DOHH2 (cell line): ENCODE measurements around the gene BRD7.

ENCODE experiments used
- H3F3A ChIP-seq: fragments of 200-600 bp; sonication (generic), shearing (Covaris generic); 2 replicates; pipeline ENCODE4 v1.6.0; 2016; ENCODE audit warnings: antibody characterized with exemption, mild to moderate bottlenecking; ENCODE audit not compliant: control insufficient read depth, insufficient read depth
- H3K27ac ChIP-seq: fragments of 200-600 bp; sonication (generic); 2 replicates; pipeline ENCODE4 v1.5.1; 2014; ENCODE audit warnings: low read depth, mild to moderate bottlenecking, low read length, moderate library complexity
- H3K27me3 ChIP-seq: fragments of 200-600 bp; sonication (generic); 2 replicates; pipeline ENCODE4 v1.6.1; 2014; ENCODE audit warnings: mild to moderate bottlenecking, low read length, mixed read lengths; ENCODE audit not compliant: control insufficient read depth
- H3K36me3 ChIP-seq: fragments of 200-600 bp; sonication (generic); 2 replicates; pipeline ENCODE4 v1.6.1; 2014; ENCODE audit warnings: mild to moderate bottlenecking, low read length, moderate library complexity, mixed read lengths; ENCODE audit not compliant: control insufficient read depth
- H3K4me1 ChIP-seq: fragments of 200-600 bp; sonication (generic); 2 replicates; pipeline ENCODE4 v1.6.1; 2014; ENCODE audit warnings: mild to moderate bottlenecking, low read length, mixed read lengths; ENCODE audit not compliant: control insufficient read depth
- H3K4me2 ChIP-seq: fragments of 200-600 bp; sonication (generic); 2 replicates; pipeline ENCODE4 v1.6.0; 2014; ENCODE audit warnings: mild to moderate bottlenecking, low read length, moderate library complexity
- H3K4me3 ChIP-seq: fragments of 200-600 bp; sonication (generic); 2 replicates; pipeline ENCODE4 v1.5.1; 2014; ENCODE audit warnings: mild to moderate bottlenecking, low read length, mixed read lengths
- H3K79me2 ChIP-seq: fragments of 200-600 bp; sonication (generic); 2 replicates; pipeline ENCODE4 v1.6.1; 2014; ENCODE audit warnings: mild to moderate bottlenecking, low read length, mixed read lengths; ENCODE audit not compliant: control insufficient read depth
- H3K9me2 ChIP-seq: fragments of 200-600 bp; sonication (generic); replicated peaks from 2 replicates; pipeline ENCODE4 v1.6.1; 2014; ENCODE audit warnings: mild to moderate bottlenecking, low read length, mixed read lengths; ENCODE audit not compliant: control insufficient read depth
- H3K9me3 ChIP-seq: fragments of 200-600 bp; sonication (generic); 2 replicates; pipeline ENCODE4 v1.6.1; 2014; ENCODE audit warnings: antibody characterized with exemption, low read length, mixed read lengths; ENCODE audit not compliant: control insufficient read depth, insufficient read depth
- H4K20me1 ChIP-seq: fragments of 200-600 bp; sonication (generic); 2 replicates; pipeline ENCODE4 v1.6.0; 2014; ENCODE audit warnings: low read depth, mild to moderate bottlenecking, antibody characterized with exemption, low read length, moderate library complexity; ENCODE audit not compliant: control insufficient read depth, insufficient read depth
- EZH2phosphoT487 ChIP-seq: fragments of 200-600 bp; sonication (generic); IDR thresholded peaks from 2 replicates; pipeline ENCODE4 v1.6.1; 2017; ENCODE audit warnings: borderline replicate concordance, mild to moderate bottlenecking, antibody characterized with exemption, low read length, moderate library complexity, mixed read lengths
- TF ChIP-seq, protein P1 (sequence below): fragments of 200-600 bp; sonication (generic); IDR thresholded peaks from one replicate; pipeline ENCODE4 v1.5.1; 2014; ENCODE audit warnings: antibody characterized with exemption, mild to moderate bottlenecking, low read depth, low read length; ENCODE audit not compliant: poor library complexity, severe bottlenecking

BRD7 gene

DNA sequence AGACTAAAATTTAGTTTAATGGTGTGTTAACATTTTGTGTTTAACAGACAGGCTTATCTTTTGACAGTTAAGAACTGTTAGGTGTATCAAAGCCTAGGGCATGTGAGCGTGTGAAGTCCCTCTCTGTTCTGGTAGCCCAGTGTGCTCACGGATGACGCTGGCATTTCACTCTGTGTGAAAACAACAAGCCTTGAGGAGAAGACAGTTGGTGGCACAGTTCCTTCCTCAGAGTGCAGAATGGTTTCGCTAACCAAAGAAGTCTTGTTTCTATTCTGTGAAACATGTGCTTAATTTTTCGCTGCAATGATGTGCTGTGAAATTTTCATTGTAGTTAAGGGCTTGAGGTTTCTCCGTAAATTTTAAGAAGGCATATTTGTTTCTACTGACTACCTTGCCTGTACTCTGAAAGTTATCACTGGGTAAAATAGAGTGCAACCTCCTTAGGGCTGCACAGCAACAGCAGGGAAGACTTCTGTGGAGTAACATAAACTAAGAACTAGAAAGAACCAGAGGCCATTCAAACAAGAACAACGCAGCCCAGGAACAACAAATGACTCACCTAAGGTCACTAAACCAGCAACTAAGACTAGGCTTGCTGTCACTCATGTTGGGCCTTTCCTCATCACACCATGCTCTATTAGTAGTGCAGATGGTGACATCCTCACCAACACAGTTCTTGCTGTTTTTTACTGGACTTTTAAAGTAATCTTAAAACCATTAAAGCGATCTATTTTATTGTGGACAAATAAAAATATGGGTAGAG, 33.4 kb downstream of the BRD7 start:
- no peaks in the 10 kb centered on the region for H3K9me2 ChIP-seq
- no peak overlapping the region for H3K4me3 ChIP-seq
- H3K27me3 ChIP-seq: no peaks in the 10 kb centered on the region
- H3K36me3 ChIP-seq: peaks cover 84% of the 10 kb centered on the region
- TF ChIP-seq, protein P1, sequence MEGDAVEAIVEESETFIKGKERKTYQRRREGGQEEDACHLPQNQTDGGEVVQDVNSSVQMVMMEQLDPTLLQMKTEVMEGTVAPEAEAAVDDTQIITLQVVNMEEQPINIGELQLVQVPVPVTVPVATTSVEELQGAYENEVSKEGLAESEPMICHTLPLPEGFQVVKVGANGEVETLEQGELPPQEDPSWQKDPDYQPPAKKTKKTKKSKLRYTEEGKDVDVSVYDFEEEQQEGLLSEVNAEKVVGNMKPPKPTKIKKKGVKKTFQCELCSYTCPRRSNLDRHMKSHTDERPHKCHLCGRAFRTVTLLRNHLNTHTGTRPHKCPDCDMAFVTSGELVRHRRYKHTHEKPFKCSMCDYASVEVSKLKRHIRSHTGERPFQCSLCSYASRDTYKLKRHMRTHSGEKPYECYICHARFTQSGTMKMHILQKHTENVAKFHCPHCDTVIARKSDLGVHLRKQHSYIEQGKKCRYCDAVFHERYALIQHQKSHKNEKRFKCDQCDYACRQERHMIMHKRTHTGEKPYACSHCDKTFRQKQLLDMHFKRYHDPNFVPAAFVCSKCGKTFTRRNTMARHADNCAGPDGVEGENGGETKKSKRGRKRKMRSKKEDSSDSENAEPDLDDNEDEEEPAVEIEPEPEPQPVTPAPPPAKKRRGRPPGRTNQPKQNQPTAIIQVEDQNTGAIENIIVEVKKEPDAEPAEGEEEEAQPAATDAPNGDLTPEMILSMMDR: no peak
- no peak for TF ChIP-seq EZH2phosphoT487
- H3K9me3 ChIP-seq: no peaks in the 10 kb centered on the region
- no peak overlapping the region for H3K4me2 ChIP-seq
- H3K27ac ChIP-seq: no peak overlapping the region
- no peaks in the 10 kb centered on the region for H3F3A ChIP-seq
- H4K20me1 ChIP-seq: no peaks in the 10 kb centered on the region
- H3K4me1 ChIP-seq: no peaks in the 10 kb centered on the region
- H3K79me2 ChIP-seq: peaks cover 11% of the 10 kb centered on the region; the same call in 1 of the 2 replicates

DNA sequence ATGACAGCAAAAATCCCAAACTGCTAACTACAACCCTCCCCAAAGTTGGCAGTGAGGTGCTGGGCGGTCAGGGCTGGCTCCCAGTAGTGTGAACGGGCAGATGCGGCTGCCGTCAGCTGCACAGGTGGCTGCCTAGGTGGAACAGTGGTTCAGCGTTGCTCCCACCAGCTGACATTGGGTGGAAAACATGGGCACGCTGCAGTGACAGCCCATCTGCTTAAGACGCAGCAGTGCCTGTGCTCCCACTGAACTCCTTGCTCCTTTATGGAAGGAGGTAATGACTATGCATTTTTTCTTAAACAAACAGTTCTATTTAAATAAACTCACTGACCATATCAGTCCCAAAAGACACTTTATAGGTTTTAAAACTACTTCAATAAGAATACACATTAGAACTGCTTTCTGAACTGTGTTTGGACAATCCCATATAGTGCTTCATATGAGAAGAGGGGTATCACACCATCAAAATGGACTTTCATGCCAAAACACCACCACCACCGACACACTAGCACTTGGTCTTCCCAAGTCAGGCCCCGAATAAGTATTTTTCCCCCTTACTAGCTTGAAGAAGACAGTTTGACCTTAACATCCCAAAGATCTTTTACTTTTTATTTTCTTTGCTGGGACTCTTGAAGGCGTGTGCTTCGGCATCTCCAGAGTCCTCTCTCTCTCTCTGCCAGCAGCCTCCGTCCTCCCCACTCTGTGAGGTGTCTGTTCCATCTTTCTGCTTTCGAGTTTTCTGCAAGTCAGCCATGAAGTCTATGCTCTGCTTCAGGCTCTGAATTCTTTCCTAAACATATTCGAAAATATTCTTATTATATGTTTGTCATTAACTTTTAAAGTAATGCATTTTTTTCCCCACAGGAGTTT, 34.4 kb downstream of the BRD7 start:
- no peaks in the 10 kb centered on the region for H3F3A ChIP-seq
- no peak overlapping the region for H3K4me3 ChIP-seq
- no peaks in the 10 kb centered on the region for H3K9me2 ChIP-seq
- no peak overlapping the region for H3K4me2 ChIP-seq
- peaks cover 84% of the 10 kb centered on the region for H3K36me3 ChIP-seq
- no peak overlapping the region for H3K27ac ChIP-seq
- TF ChIP-seq, protein P1: no peak
- TF ChIP-seq EZH2phosphoT487: no peak
- no peaks in the 10 kb centered on the region for H3K27me3 ChIP-seq
- peaks cover 11% of the 10 kb centered on the region; the same call in 1 of the 2 replicates for H3K79me2 ChIP-seq
- H3K9me3 ChIP-seq: no peaks in the 10 kb centered on the region
- no peaks in the 10 kb centered on the region for H4K20me1 ChIP-seq
- H3K4me1 ChIP-seq: no peaks in the 10 kb centered on the region

DNA sequence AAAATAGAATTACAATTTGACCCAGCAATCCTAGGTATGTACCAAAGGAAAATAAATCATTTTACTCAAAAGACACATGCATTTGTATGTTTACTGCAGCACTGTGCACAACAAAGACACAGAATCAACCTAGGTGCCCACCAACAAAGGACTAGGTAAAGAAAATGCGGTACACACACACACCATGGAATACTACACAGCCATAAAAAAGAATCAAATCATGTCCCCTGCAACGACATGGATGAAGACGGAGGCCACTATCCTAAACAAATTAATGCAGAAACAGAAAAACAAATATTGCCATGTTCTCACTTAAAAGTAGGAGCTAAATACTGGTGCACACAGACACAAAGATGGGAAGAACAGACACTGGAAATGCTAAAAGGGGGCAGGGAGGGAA, 36.2 kb downstream of the BRD7 start:
- TF ChIP-seq EZH2phosphoT487: no peak
- TF ChIP-seq, protein P1: no peak
- Histone ChIP-seq H3K4me3 (no peak overlapping the region), H3K9me2 (no peaks in the 10 kb centered on the region), H3K36me3 (peaks cover 84% of the 10 kb centered on the region), H3K4me1 (no peaks in the 10 kb centered on the region), H3K4me2 (no peak overlapping the region), H3K27me3 (no peaks in the 10 kb centered on the region), H3K79me2 (peaks cover 11% of the 10 kb centered on the region; the same call in 1 of the 2 replicates), H3K9me3 (no peaks in the 10 kb centered on the region), H4K20me1 (no peaks in the 10 kb centered on the region), H3K27ac (no peak overlapping the region), H3F3A (peaks cover 3% of the 10 kb centered on the region; the same call in 1 of the 2 replicates)
